Measurements from ENCODE around the gene PDE1A.

DNA sequence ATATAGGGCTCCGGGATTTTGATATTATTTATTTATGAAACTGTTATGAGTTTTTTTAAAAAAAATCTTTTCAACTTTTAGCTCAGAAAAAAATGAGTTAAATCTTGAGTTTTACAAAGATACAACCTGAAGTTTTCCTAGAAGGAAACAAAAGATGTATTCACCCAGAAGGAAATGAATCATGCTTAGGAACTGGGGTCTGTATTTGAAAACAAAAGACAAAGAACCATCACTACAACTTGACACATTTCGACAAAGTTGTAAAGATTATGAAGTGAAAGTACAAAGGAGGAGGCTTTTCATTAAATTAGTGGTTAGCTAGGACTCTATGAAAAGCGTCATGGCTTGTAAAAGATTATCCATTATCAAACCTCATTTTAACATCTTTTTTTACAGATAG lies 143.3 kb downstream of the PDE1A start:
- TF ChIP-seq ZC3H11A (IDR thresholded peaks at IDR 0.05) = no peak
- TF ChIP-seq CTCF (IDR thresholded peaks at IDR 0.05) = no peak
- no peak for TF ChIP-seq POLR2A (IDR thresholded peaks at IDR 0.05; ENCODE audit: low read length)
- TF ChIP-seq CHD2 (IDR thresholded peaks at IDR 0.05; ENCODE audit: low read length, partially characterized antibody) = no peak
- TF ChIP-seq SREBF2 (IDR thresholded peaks at IDR 0.05) = no peak
- TF ChIP-seq NPAS2 (CRISPR knock-in tag; IDR thresholded peaks at IDR 0.05; ENCODE audit: borderline replicate concordance) = no peak
- TF ChIP-seq RAD21 (conservative IDR thresholded peaks at IDR 0.05 in 1 of 2, IDR thresholded peaks at IDR 0.05 in 1 of 2) = no peak
- TF ChIP-seq, protein P1, sequence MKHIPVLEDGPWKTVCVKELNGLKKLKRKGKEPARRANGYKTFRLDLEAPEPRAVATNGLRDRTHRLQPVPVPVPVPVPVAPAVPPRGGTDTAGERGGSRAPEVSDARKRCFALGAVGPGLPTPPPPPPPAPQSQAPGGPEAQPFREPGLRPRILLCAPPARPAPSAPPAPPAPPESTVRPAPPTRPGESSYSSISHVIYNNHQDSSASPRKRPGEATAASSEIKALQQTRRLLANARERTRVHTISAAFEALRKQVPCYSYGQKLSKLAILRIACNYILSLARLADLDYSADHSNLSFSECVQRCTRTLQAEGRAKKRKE (CRISPR knock-in tag; IDR thresholded peaks at IDR 0.05; ENCODE audit: low read depth) = no peak
- no peak for TF ChIP-seq HOXB5 (CRISPR knock-in tag; IDR thresholded peaks at IDR 0.05)
- no peak for TF ChIP-seq MAFK (IDR thresholded peaks at IDR 0.05; ENCODE audit: partially characterized antibody)

Data from A549 (cell line).